ENCODE results near the gene B3GAT2. TPM values are rescaled to one million over a fixed set of nuclear protein-coding genes. Genes with fewer than 3 reads are reported as not detected.

The B3GAT2 gene
- total RNA-seq, 3 donors from 2014 or later: 0.13 TPM; not detected in 2

GRCh38 chr6:70863343-70863742 lies 93.5 kb downstream of the B3GAT2 start:
- ATAC-seq: no peak
- no peak for TF ChIP-seq CTCF (IDR thresholded peaks at IDR 0.05)
- Histone ChIP-seq H3K4me1 (ENCODE audit: low read depth) (no peaks in the 10 kb centered on the region), H3K4me3 (no peak overlapping the region), H3K36me3 (ENCODE audit: low read depth) (no peaks in the 10 kb centered on the region), H3K9me3 (no peaks in the 10 kb centered on the region)
- no peak for DNase-seq
- intact Hi-C loops (cut with DNase I, micrococcal nuclease): no loop called here

DNA sequence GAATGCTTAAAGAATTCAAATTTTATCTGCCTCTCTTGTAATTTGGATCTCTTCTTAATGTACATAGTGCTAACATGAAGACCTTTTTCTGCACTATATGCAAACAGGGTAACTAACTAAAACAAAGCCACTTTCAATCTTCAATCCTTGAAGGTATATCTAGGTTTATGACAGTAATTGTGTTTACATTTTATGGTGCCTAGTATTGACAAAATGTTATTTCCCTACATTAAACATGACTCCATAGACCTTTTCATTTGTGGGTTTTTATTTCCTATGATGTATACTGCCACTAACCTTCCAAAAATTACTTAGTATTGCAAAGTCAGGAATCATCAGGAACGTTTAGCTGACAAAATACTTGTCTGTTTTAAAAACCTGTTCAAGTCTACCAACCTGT lies 95.9 kb downstream of the B3GAT2 start:
- DNase-seq (no peak), ATAC-seq (peak; percentile 67)
- Histone ChIP-seq H3K36me3 (ENCODE audit: low read depth) (peaks cover 4% of the 10 kb centered on the region), H3K4me1 (ENCODE audit: low read depth) (no peaks in the 10 kb centered on the region), H3K4me3 (no peak overlapping the region), H3K9me3 (no peaks in the 10 kb centered on the region)
- intact Hi-C loops (cut with DNase I, micrococcal nuclease): no loop called here
- no peak for TF ChIP-seq CTCF (IDR thresholded peaks at IDR 0.05)

DNA sequence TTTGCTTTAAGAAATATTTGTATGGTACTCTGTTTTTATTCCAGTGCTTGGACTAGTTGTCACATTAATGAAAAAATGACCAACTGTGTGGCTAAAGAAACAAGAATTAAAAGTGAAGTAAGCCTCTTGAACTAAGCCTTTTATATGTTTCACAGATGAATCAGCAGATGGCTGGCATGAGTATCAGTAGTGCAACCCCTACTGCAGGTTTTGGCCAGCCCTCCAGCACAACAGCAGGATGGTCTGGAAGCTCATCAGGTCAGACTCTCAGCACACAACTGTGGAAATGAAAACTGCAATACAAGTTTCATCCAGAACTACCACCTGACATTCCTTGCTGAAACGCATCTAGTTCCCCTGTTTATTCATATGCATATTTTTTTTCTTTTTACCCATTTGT lies 96.8 kb downstream of the B3GAT2 start:
- no peak for ATAC-seq
- TF ChIP-seq CTCF (IDR thresholded peaks at IDR 0.05): no peak
- no peak for DNase-seq
- intact Hi-C loops (cut with DNase I, micrococcal nuclease): no loop called here
- Histone ChIP-seq H3K4me1 (ENCODE audit: low read depth) (no peaks in the 10 kb centered on the region), H3K4me3 (no peak overlapping the region), H3K36me3 (ENCODE audit: low read depth) (peaks cover 4% of the 10 kb centered on the region), H3K9me3 (no peaks in the 10 kb centered on the region)

- Histone ChIP-seq H3K36me3 (ENCODE audit: low read depth) (peaks cover 4% of the 10 kb centered on the region), H3K9me3 (no peaks in the 10 kb centered on the region), H3K4me1 (ENCODE audit: low read depth) (no peaks in the 10 kb centered on the region), H3K4me3 (no peak overlapping the region)
- no peak for TF ChIP-seq CTCF (IDR thresholded peaks at IDR 0.05)
- DNase-seq (no peak), ATAC-seq (no peak)
- intact Hi-C loops (cut with DNase I, micrococcal nuclease): no loop called here
Measured at GRCh38 chr6:70857387-70858077, 99.3 kb downstream of the B3GAT2 start.

DNA sequence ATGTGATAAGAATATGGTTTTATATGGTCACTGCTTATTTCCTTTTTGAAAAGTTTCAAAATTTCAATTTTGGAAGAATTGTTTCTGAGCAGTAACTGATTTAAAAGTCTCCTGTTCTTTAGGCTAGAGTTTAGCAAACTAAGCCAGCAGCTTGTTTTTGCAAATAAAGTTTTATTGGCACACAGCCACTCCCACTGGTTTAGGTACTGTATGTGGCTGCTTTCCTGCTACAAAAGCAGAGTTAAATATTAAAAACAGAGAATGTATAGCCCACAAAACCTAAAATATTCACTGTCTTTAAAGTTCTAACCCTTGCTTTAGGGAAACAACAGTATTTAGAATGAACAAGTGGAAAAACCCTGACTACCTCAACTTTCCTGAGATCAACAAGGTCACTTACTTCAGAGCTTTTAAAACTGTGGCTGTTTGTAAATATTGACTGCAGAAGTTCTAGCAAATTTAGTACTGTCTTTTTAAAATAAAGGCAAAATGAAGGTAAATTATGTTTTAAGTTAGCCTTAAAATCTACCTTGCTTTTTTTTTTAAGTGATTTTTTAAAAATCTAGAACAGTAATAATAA lies 104.1 kb downstream of the B3GAT2 start:
- Histone ChIP-seq H3K4me1 (ENCODE audit: low read depth) (no peaks in the 10 kb centered on the region), H3K36me3 (ENCODE audit: low read depth) (peaks cover 4% of the 10 kb centered on the region), H3K9me3 (no peaks in the 10 kb centered on the region), H3K4me3 (no peak overlapping the region)
- DNase-seq (no peak), ATAC-seq (no peak)
- TF ChIP-seq CTCF (IDR thresholded peaks at IDR 0.05): no peak
- intact Hi-C loops (cut with DNase I, micrococcal nuclease): no loop called here
